ENCODE measurements around the gene UBE2A.
A peak's percentile ranks its signal among the peaks of the same experiment; 100 is the strongest.

UBE2A gene

DNA sequence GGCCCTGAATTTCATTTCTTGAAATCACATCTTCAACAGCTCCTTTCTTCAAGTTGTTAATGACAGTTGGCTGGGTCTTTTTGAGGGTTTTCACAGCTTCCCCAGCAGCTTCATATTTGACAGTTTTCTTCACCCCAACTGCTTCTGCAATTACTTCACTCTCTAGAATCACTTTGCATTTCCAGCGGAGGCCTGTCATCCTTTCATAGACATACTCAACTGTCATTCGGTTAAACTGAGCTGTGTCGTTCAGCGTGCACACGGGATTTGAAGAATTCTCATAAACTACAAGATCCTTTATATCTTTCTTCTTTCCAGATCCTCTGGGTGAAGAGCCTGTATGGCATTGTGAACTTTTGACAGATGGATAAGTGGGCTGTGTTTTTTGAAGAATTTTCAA is 15.4 kb downstream of the UBE2A start:
- TF ChIP-seq, protein P1, sequence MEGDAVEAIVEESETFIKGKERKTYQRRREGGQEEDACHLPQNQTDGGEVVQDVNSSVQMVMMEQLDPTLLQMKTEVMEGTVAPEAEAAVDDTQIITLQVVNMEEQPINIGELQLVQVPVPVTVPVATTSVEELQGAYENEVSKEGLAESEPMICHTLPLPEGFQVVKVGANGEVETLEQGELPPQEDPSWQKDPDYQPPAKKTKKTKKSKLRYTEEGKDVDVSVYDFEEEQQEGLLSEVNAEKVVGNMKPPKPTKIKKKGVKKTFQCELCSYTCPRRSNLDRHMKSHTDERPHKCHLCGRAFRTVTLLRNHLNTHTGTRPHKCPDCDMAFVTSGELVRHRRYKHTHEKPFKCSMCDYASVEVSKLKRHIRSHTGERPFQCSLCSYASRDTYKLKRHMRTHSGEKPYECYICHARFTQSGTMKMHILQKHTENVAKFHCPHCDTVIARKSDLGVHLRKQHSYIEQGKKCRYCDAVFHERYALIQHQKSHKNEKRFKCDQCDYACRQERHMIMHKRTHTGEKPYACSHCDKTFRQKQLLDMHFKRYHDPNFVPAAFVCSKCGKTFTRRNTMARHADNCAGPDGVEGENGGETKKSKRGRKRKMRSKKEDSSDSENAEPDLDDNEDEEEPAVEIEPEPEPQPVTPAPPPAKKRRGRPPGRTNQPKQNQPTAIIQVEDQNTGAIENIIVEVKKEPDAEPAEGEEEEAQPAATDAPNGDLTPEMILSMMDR (IDR thresholded peaks at IDR 0.05; ENCODE audit: low read depth, low read length): no peak
- H3K4me3 ChIP-seq (ENCODE audit: low read depth, low read length): no peak overlapping the region

DNA sequence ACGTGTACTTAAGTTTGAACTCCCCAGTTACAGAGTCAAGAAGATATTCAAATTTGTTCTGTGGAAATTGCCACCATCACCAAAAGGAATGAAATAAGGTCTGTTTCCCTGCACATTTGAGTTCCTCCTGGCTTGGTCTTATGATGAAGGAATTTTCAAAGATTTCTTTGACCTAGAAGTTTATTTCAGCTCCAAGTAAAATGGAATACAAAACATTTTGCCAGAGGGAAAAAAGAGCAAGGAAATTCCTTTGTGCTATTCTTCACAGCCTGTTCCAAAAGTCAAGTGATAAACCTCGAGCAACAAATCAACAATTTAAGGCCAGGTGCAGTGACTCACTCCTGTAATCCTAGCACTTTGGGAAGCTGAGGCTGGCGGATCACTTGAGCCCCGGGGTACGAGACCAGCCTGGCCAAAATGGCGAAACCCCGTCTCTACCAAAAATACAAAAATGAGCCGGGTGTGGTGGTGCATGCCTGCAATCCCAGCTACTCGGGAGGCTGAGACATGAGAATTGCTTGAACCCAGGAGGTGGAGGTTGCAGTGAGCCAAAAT is 28.4 kb downstream of the UBE2A start:
- no peak overlapping the region for H3K4me3 ChIP-seq (ENCODE audit: low read depth, low read length)
- TF ChIP-seq, protein P1 (IDR thresholded peaks at IDR 0.05; ENCODE audit: low read depth, low read length): no peak

DNA sequence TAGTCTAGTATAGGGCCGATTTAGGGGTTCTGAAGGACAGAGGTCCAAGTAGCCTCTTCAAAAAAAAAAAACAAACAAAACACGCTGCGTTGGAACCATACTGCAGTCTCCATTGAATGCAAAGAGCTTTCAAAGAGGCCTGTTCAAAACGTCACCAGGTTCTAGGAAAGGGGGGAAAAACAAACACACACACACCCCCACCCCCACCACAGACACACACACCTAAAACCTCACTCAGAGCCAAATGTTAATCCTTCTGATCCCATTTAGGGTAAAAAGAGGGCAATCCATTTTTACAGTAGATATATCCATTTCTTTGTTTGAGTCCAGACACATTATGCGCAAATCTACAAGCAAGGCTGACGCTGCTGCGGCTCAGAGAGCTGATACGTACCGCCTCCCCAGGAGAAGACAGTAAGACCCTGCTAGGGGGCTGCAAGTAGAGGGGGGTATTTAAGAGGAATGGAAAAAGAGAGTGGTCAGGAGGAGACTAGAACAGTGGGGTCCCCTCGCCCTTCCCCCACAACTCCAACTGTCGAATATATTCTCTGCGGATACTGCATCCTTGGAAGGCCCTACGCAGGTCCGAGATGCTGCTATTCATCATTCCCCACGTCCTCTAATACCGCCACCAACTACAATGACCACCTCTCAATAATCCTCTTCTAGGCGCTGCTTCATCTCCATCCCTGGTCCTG is 30.6 kb downstream of the UBE2A start:
- peak overlapping the region; percentile 72 for H3K4me3 ChIP-seq (ENCODE audit: low read depth, low read length)
- TF ChIP-seq, protein P1 (IDR thresholded peaks at IDR 0.05; ENCODE audit: low read depth, low read length): no peak

DNA sequence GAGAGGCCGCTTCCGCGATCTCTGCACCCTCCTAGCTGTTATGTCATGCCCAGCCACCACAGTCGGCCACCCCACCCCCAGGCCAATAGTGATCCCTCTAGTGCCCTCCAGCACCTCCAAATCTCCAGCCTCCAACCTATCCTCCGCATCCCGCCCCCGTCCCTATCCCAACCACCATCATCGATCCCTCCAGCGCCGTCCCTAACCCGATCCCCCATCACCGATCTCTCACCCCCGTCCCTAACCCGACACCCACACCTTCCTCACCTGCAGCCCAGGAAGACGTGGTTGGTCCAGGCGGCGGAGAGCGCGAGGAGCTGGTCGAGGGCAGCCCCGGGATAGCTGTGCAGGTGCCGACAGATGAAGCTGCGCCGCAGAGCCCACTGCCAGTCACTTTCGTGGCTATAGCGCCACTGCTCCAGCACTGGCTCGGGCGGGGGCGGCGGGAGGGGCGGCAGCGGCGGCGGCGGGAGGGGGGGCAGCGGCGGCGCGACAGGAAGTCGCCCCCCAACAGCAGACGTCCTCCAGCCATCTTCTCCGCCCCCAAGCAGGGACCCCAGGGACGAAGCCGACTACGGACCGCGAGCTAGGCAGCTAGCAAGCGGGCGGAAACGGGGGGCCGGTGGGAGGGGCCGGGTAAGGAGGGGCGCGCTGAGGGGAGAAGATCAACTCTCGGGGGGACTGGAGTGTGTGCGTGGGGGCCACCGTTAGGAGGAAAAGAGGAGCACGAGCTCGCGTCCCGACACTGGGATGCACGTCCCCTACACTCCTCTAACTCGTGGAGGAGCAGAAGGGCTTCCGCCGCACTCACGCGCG is 31.3 kb downstream of the UBE2A start:
- TF ChIP-seq, protein P1 (IDR thresholded peaks at IDR 0.05; ENCODE audit: low read depth, low read length): no peak
- peak overlapping the region; percentile 72 for H3K4me3 ChIP-seq (ENCODE audit: low read depth, low read length)

DNA sequence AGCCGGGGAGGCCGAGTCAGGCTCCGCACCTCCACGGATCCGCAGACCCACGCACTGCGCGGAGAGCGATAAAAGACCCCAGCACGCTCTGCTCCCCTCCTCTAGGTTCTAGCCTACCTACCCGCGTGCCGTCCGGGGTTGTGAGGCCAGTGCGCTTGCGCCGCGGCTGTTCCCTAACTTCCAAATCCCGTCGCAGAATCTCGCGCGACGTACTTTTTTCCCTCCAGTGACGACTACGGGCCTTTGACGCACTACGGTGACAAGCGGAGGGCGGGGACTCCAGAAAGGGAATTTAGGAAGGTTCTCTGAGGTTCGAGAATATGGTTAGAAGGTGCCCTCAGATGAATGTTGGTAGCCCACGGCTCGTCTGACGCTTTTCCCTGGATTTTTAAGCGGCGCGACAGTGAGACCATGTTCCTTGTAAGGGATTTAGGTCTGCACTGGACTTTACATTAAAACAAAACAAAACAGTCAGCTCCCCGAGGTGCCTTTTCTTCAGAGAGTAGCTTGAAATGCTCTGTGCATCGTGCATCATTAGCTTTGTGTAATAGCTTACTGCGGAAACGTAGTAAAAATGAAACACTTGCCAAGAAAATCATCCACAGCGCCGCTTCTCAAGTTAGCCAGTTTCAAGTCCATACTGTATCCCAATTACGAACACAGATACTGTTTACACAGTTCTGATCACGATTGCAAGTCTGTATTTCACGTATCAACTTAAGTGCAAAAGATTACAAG is 32.1 kb downstream of the UBE2A start, which contains the start of gene NKRF:
Gene NKRF, minus strand, starts transcription at position 145 of the 738 bp plus-strand sequence.
- TF ChIP-seq, protein P1 (IDR thresholded peaks at IDR 0.05; ENCODE audit: low read depth, low read length): no peak
- H3K4me3 ChIP-seq (ENCODE audit: low read depth, low read length): peak within 1 kb of the TSS; percentile 72

DNA sequence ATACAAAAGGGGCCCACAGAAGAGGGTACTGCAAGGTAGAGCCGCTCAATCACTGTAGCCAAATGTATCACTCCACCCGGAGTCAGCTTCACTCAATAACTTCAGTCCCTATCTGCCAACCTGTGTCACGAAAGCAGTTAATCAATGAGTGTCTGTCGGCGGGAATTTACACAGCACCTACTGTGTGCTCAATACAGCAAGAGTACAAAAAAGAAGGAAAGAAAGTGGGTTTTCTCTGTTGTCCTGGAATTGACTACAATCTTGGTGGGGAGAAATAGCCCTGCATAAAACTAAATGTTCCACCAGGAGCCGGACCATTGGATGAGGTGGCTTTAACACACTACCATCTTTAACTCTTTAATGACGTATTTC is 32.6 kb downstream of the UBE2A start:
- TF ChIP-seq, protein P1 (IDR thresholded peaks at IDR 0.05; ENCODE audit: low read depth, low read length): no peak
- H3K4me3 ChIP-seq (ENCODE audit: low read depth, low read length): peak overlapping the region; percentile 72

Measured in WI38 (cell line).